ENCODE results near the gene FOXC1. TPM values are rescaled to one million over a fixed set of nuclear protein-coding genes. Genes with fewer than 3 reads are reported as not detected.

FOXC1 gene
- polyA plus RNA-seq, 1 of the 3 experiments (the other 2 are of a cell fraction) = 4.3 TPM

DNA sequence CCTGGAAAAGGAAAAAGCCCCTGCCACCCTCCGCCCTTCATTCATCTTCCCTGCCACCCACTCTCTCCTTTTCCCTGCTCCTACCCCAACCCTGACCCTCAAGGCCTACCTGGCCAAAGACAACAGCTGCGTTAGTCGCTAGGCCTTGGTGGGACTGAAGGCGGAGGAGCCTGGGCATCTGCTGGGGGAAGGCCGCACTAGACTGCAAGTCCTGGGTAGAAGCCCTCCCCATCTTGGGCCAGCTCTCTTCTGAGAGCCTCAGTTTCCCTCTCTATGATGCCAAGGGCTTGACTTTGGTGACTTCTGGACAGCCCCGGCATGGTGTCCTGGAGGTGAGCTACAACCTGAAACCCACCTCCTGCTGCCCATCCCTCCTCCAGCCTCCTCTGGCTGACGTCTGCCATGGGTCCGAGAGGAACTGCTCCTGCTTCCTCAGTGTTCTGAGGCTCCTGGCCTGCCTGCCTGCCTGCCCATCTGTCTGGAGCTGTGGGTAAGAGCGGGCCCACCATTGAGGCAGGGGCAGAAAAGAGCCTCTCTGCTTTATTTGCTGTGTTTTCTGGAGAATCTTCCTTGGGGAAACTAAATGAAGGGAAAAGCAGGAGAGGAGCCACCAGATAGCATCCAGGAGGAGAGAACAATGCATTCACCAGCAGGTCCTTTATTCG lies 7.5 kb upstream of the FOXC1 start:
- ChIA-PET CTCF (interaction anchor here (0.6 to 3.4 kb wide), 7 partner anchors 13 to 1005 kb away, joined by 3 to 28 read pairs (median 4); no protein-coding TSS in a partner anchor), POLR2A (no interaction called here)
- H3K27me3 ChIP-seq (ENCODE audit: insufficient read depth) = no peaks in the 10 kb centered on the region

GRCh38 chr6:1603708-1604107 lies 6.0 kb upstream of the FOXC1 start:
- Histone ChIP-seq H3K79me2 (ENCODE audit: insufficient read depth) (no peaks in the 10 kb centered on the region), H3K36me3 (replicated peaks in 1 of 2; ENCODE audit: control insufficient read depth in 1 of 2, insufficient read depth in 2 of 2, low read length in 1 of 2) (no peaks in the 10 kb centered on the region), H3K9me3 (no peaks in the 10 kb centered on the region), H3F3A (replicated peaks; ENCODE audit: insufficient read depth) (no peaks in the 10 kb centered on the region), H3K9me2 (no peaks in the 10 kb centered on the region), H3K4me2 (peak overlapping the region; percentile 85), H3K9ac (no peak overlapping the region), H4K20me1 (ENCODE audit: insufficient read depth) (no peaks in the 10 kb centered on the region), H3K4me3 (ENCODE audit: low read depth in 2 of 2, low read length in 1 of 2) (peak overlapping the region in 1 of 2 experiments; percentile 51; a peak in 1 of 4 replicates), H3K27me3 (ENCODE audit: insufficient read depth) (no peaks in the 10 kb centered on the region), H3K27ac (ENCODE audit: low read depth in 2 of 2, low read length in 1 of 2) (no peak overlapping the region), H3K4me1 (ENCODE audit: control insufficient read depth in 1 of 2, insufficient read depth in 2 of 2, low read depth in 1 of 2, low read length in 1 of 2) (peaks cover 0 to 8% of the 10 kb centered on the region in 2 experiments; a peak in 1 of 4 replicates), H2AFZ (ENCODE audit: low read depth) (no peak overlapping the region)
- WGBS (ENCODE audit: low lambda C conversion rate) = 96% methylated on average over 15 of the region's 15 CpGs
- POLR2A ChIA-PET = no interaction called here
- DNase-seq = peak; percentile 26
- CTCF ChIA-PET = interaction anchor here (0.9 to 2.6 kb wide), 2 partner anchors 216 to 750 kb away, joined by 3 to 11 read pairs; no protein-coding TSS in a partner anchor
- TF ChIP-seq GATA2 (CRISPR knock-in tag; IDR thresholded peaks at IDR 0.05) (no peak), GABPA (IDR thresholded peaks at IDR 0.05; ENCODE audit: low read depth) (no peak), TEAD4 (IDR thresholded peaks at IDR 0.05; ENCODE audit: borderline replicate concordance, insufficient read depth) (no peak), FOSL2 (IDR thresholded peaks at IDR 0.05; ENCODE audit: borderline replicate concordance, low read depth) (no peak), EZH2phosphoT487 (IDR thresholded peaks at IDR 0.05; ENCODE audit: borderline replicate concordance, low read depth) (no peak), RAD21 (IDR thresholded peaks at IDR 0.05; ENCODE audit: low read length) (no peak), RXRA (IDR thresholded peaks at IDR 0.05; ENCODE audit: borderline replicate concordance, low read depth) (no peak), NRF1 (IDR thresholded peaks at IDR 0.05; ENCODE audit: low read depth, low read length) (no peak), USF1 (IDR thresholded peaks at IDR 0.05; ENCODE audit: borderline replicate concordance, low read depth) (no peak), ELF1 (IDR thresholded peaks at IDR 0.05) (no peak), MAX (IDR thresholded peaks at IDR 0.05; ENCODE audit: low read depth) (no peak), FOXM1 (IDR thresholded peaks at IDR 0.05; ENCODE audit: low read depth) (no peak), POLR2AphosphoS5 (IDR thresholded peaks at IDR 0.05; ENCODE audit: low read depth, low read length) (no peak), CHD2 (IDR thresholded peaks at IDR 0.05; ENCODE audit: low read length, partially characterized antibody) (no peak), YY1 (IDR thresholded peaks at IDR 0.05; ENCODE audit: low read depth) (no peak)
- TF ChIP-seq, protein P1, sequence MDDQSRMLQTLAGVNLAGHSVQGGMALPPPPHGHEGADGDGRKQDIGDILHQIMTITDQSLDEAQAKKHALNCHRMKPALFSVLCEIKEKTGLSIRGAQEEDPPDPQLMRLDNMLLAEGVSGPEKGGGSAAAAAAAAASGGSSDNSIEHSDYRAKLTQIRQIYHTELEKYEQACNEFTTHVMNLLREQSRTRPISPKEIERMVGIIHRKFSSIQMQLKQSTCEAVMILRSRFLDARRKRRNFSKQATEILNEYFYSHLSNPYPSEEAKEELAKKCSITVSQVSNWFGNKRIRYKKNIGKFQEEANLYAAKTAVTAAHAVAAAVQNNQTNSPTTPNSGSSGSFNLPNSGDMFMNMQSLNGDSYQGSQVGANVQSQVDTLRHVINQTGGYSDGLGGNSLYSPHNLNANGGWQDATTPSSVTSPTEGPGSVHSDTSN (IDR thresholded peaks at IDR 0.05) = no peak
- TF ChIP-seq, protein P2, sequence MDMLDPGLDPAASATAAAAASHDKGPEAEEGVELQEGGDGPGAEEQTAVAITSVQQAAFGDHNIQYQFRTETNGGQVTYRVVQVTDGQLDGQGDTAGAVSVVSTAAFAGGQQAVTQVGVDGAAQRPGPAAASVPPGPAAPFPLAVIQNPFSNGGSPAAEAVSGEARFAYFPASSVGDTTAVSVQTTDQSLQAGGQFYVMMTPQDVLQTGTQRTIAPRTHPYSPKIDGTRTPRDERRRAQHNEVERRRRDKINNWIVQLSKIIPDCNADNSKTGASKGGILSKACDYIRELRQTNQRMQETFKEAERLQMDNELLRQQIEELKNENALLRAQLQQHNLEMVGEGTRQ (IDR thresholded peaks at IDR 0.05; ENCODE audit: borderline replicate concordance, low read depth, low read length) = no peak
- TF ChIP-seq, protein P3, sequence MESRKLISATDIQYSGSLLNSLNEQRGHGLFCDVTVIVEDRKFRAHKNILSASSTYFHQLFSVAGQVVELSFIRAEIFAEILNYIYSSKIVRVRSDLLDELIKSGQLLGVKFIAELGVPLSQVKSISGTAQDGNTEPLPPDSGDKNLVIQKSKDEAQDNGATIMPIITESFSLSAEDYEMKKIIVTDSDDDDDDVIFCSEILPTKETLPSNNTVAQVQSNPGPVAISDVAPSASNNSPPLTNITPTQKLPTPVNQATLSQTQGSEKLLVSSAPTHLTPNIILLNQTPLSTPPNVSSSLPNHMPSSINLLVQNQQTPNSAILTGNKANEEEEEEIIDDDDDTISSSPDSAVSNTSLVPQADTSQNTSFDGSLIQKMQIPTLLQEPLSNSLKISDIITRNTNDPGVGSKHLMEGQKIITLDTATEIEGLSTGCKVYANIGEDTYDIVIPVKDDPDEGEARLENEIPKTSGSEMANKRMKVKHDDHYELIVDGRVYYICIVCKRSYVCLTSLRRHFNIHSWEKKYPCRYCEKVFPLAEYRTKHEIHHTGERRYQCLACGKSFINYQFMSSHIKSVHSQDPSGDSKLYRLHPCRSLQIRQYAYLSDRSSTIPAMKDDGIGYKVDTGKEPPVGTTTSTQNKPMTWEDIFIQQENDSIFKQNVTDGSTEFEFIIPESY (IDR thresholded peaks at IDR 0.05; ENCODE audit: borderline replicate concordance, low read depth) = no peak

More for the DNA sequence above, 7.5 kb upstream of the FOXC1 start:
- H3K4me3 ChIP-seq (ENCODE audit: low read depth in 2 of 2, low read length in 1 of 2) = no peak overlapping the region
- no peak overlapping the region for H3K4me2 ChIP-seq
- H3K36me3 ChIP-seq (replicated peaks in 1 of 2; ENCODE audit: control insufficient read depth in 1 of 2, insufficient read depth in 2 of 2, low read length in 1 of 2) = no peaks in the 10 kb centered on the region
- no peaks in the 10 kb centered on the region for H3K9me2 ChIP-seq
- no peaks in the 10 kb centered on the region for H3K9me3 ChIP-seq
- 76% methylated on average over 4 of the region's 10 CpGs for WGBS (ENCODE audit: low lambda C conversion rate)
- no peaks in the 10 kb centered on the region for H3K79me2 ChIP-seq (ENCODE audit: insufficient read depth)
- H2AFZ ChIP-seq (ENCODE audit: low read depth) = no peak overlapping the region
- peak; percentile 12 for DNase-seq
- H3K4me1 ChIP-seq (ENCODE audit: control insufficient read depth in 1 of 2, insufficient read depth in 2 of 2, low read depth in 1 of 2, low read length in 1 of 2) = peaks cover 0 to 6% of the 10 kb centered on the region in 2 experiments; a peak in 1 of 4 replicates
- H3F3A ChIP-seq (replicated peaks; ENCODE audit: insufficient read depth) = no peaks in the 10 kb centered on the region
- no peak overlapping the region for H3K27ac ChIP-seq (ENCODE audit: low read depth in 2 of 2, low read length in 1 of 2)
- no peaks in the 10 kb centered on the region for H4K20me1 ChIP-seq (ENCODE audit: insufficient read depth)
- H3K9ac ChIP-seq = no peak overlapping the region
- TF ChIP-seq EP300 (IDR thresholded peaks at IDR 0.05; ENCODE audit: borderline replicate concordance in 1 of 2, low read depth in 1 of 2, low read length in 1 of 2) = no peak
- TF ChIP-seq, protein P1 (IDR thresholded peaks at IDR 0.05) = no peak
- TF ChIP-seq MAX (IDR thresholded peaks at IDR 0.05; ENCODE audit: low read depth) = no peak
- TF ChIP-seq JUND (IDR thresholded peaks at IDR 0.05) = no peak

Measured in SK-N-SH (cell line).